Measurements from ENCODE around the gene CFAP68.

DNA sequence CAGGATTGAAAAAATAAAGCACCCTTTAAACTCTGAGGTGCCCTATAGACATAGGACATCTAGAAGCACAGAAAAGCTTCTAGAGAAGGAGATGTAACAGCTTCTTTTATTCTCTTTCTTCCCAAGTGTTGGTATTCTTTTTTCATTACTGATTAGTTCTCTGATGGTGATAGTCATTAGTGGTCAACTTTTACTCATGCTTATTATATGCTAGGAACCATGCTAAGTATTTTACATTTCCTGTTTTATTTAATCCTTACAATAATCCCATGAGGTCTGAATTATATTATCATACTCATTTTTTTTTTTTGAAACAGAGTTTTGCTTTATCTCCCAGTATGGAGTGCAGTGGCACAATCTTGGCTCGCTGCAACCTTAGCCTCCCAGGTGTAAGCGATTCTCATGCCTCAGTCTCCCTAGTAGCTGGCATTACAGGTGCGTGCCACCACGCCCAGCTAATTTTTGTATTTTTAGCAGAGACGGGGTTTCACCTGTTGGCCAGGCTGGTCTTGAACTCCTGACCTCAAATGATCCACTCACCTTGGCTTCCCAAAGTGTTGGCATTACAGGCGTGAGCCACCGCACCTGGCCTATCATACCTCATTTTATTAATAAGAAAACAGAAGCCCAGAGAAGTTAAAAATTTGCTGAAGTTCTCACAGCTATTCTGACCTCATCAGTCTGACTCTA lies 42.3 kb downstream of the CFAP68 start:
- TF ChIP-seq, protein P1, sequence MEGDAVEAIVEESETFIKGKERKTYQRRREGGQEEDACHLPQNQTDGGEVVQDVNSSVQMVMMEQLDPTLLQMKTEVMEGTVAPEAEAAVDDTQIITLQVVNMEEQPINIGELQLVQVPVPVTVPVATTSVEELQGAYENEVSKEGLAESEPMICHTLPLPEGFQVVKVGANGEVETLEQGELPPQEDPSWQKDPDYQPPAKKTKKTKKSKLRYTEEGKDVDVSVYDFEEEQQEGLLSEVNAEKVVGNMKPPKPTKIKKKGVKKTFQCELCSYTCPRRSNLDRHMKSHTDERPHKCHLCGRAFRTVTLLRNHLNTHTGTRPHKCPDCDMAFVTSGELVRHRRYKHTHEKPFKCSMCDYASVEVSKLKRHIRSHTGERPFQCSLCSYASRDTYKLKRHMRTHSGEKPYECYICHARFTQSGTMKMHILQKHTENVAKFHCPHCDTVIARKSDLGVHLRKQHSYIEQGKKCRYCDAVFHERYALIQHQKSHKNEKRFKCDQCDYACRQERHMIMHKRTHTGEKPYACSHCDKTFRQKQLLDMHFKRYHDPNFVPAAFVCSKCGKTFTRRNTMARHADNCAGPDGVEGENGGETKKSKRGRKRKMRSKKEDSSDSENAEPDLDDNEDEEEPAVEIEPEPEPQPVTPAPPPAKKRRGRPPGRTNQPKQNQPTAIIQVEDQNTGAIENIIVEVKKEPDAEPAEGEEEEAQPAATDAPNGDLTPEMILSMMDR (IDR thresholded peaks at IDR 0.05; ENCODE audit: low read depth, low read length) = no peak
- no peak for TF ChIP-seq POLR2A (IDR thresholded peaks at IDR 0.05; ENCODE audit: extremely low read depth, insufficient read length)
- TF ChIP-seq, protein P2, sequence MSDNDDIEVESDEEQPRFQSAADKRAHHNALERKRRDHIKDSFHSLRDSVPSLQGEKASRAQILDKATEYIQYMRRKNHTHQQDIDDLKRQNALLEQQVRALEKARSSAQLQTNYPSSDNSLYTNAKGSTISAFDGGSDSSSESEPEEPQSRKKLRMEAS (IDR thresholded peaks at IDR 0.05; ENCODE audit: low read depth, low read length) = no peak
